GM18508 (cell line): Measurements from ENCODE around the gene TET2.
"Not testable (repeated sequence)": the region's sequence is repeated elsewhere in the genome, so short reads cannot be mapped to it uniquely, and the experiment has no call there.

Experiments used
- ATAC-seq: cut with Tn5 transposase; IDR thresholded peaks from one replicate; pipeline ENCODE4 v1.9.1; 2021; ENCODE audit warnings: moderate number of reproducible peaks; ENCODE audit not compliant: insufficient read depth, unreplicated experiment

TET2 gene

DNA sequence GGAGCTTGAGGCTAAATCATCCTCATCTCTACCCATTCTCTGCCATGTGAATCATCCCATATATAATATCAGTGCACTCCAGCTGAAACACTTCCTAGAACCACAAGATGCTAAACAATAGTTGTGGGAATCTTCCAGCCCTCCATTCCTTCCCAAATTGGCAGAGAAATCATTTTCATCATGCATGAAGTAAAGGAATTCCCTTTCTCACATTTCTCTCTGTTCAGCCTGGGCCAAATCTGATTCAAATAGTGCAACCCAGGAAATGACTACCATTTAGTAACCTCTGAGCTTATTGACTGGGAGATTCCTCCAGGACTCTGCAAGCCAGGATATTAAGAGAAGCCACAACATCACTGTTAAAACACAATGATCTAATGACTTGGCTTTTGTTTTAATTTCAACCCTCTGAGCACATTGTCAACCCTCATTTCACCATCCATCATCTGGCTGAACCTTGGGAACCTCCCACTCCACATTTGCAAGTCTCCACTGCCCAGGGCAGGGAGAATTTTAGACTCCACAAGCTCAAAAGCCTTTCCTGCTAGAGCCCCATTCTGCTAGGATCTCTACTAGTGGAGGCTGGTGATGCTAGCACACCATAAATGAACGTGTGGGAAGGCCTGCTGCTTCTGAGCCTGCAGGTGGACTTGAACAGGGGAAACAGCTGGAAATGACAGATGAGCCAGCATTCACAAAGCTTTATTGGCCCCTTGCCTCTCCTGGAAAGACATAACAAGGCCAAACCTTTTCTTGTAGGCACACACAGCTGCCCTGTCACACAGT lies 133.9 kb downstream of the TET2 start:
- no peak for ATAC-seq

DNA sequence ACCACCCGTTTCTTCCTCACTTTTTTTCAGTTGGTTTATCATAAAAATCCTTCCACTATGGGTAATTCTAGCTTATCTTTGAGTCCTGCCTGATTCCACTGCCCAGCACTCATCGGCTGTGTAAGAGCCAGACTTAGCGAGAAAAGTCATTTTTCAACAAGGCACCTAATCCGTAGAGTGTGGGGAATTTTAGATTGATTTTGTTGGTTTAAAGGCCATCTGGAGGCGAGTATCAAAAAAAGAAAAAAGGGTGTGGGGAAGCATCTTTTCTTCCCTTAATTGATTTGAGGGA lies 134.4 kb downstream of the TET2 start:
- ATAC-seq: no peak

DNA sequence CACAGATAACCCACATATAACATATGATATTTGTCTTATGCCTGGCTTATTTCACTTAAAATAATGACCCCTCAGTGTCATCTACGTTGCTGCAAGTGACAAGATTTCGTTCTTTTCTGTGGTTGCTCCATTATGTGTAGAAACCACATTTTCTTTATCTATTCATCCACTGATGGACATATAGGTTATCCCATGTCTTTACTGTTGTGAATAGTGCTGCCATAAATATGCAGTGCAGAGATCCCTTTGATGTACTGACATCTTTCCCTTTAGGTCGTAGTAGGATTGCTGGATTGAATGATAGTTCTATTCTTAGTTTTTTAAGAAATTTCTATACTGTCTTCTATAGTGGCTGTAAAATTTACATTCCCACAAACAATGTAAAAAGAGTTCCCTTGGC lies 135.8 kb downstream of the TET2 start:
- ATAC-seq: no peak

DNA sequence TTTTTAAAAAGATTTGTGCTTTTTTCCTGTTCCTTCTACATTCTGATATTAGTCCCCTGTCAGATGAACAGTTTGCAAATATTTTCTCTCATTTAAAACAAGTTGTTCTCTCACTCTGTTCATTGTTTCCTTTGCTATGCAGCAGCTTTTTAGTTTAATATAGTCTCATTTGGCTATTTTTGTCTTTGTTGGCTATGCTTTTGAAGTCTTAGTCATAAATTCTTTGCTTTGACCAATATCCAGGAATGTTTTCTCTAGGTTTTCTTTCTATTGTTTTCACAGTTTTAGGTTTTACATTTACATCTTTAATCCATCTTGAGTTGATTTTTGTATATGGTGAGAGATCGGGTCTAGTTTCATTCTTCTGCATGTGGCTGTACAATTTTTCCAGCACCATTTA lies 136.8 kb downstream of the TET2 start:
- ATAC-seq: no peak

DNA sequence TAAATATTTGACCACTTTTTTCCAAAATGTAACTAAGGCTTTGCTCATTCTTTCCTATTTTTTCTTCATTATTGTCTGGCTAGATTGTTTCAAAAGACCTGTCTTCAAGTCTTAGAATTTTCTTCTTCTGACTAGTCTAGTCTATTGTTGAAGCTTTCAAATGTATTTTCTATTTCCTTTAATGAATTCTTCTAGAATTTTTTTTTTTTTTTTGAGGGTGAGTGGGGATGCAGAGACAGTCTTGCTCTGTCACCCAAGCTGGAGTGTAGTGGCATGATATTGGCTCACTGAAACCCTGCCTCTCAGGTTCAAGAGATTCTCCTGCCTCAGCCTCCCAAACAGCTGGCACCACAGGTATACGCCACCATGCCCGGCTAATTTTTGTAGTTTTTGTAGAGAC lies 141.4 kb downstream of the TET2 start:
- ATAC-seq: no peak

DNA sequence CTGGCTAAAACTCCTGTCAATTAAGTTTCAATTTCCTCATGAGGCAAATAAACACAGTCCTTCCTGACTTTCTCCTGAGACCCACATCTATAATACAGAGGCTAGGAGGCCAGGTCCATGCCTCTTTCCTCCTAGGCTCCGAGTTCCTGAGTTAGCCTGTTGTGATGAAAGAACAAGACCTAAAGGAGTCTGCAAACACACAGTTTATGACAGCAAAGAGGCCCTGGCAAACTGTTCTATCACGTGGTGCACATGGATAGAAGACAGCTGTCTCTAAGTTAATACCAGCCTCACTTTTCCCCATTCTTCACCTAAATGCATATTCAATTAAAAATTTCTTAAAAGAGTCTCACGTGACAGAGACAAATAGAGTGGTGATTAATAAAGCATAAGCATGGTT lies 145.2 kb downstream of the TET2 start:
- ATAC-seq: no peak

DNA sequence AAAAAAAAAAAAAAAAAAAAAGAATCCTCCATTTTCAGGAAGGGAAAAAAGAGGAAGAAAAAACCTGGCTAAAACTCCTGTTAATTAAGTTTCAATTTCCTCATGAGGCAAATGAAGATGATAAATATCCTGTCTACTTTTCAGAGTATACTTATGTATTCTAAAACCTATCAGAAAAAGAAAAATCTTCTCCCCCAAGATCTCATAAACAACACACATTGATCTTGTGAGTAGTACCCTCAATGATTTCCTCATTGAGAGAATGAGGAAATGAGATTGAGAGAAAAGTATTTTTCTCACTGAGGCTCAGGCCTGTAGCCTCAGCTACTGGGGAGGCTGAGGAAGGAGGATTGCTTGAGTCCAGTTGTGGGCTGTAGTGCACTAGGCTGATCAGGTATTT lies 146.7 kb downstream of the TET2 start:
- ATAC-seq: no peak

DNA sequence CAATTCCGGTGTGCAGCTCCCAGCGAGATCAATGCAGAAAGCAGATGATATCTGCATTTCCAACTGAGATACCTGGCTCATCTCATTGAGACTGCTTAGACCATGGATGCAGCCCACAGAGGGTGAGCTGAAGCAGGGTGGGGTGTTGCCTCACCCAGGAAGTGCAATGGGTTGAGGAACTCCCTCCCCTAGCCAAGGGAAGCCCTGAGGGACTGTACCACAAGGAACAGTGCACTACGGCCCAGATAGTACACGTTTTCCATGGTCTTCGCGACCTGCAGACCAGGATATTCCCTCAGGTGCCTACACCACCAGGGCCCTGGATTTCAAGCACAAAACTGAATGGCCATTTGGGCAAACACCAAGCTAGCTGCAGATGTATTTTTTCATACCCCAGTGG lies 150.0 kb downstream of the TET2 start:
- ATAC-seq: no peak

DNA sequence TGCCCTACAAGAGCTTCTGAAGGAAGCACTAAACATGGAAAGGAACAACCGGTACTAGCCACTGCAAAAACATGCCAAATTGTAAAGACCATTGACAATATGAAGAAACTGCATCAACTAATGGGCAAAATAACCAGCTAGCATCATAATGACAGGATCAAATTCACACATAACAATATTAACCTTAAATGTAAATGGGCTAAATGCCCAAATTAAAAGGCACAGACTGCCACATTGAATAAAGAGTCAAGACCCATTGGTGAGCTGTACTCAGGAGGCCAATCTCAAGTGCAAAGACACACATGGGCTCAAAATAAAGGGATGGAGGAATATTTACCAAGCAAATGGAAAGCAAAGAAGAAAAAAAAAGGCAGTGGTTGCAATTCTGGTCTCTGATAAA lies 152.4 kb downstream of the TET2 start:
- not testable (repeated sequence) for ATAC-seq

DNA sequence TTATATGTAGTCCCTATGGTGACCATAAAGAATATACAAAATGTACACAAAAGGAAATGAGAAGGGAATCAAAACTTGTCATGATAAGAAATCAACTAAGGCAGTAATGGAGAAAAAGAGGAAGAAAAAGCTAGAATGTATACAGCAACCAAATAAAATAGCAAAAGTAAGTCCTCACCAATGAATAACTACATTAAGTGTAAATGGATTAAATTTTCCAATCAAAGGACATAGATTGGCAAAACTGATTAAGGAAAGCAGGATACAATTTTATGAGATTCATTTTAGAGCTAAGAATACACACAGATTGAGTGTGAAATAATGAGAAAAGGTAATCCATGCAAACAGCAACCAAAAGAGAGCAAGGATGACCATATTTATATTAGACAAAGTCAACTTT lies 157.4 kb downstream of the TET2 start:
- ATAC-seq: no peak

DNA sequence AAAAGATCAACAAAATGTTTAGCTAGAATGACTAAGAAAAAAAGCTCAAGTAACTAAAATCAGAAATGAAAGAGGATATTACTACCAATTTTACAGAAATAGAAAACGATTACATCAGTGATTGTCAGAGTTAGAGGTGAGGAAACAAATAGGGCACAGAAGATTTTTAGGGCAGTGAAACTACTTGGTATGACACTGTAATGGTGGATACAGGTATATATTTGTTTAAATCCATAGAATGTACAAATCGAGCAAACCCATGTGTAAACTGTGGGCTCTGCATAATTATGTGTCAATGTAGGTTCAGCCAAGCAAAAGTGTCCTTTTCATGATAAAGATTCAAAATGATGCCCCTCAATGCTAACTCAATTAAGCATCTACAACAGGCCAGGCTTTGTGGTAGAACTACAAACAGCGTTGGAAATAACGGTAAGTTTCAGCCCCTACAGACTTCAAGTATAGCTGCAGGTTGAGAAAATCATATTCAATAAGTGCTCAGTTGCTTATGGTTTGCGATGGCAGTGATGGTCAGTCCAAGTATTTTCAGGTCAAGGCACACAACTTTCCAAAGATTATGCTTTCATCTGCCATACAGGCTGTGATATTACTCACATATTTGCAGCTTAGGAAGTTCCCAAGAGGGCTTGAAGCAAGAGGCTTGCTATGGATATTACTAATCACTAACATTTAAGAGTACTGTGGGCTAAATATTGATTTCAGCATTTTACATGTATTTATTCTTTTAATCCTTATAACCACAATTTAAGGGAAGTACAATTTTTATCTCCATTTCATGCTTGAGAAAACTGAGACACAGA lies 158.6 kb downstream of the TET2 start:
- ATAC-seq: peak; percentile 29

DNA sequence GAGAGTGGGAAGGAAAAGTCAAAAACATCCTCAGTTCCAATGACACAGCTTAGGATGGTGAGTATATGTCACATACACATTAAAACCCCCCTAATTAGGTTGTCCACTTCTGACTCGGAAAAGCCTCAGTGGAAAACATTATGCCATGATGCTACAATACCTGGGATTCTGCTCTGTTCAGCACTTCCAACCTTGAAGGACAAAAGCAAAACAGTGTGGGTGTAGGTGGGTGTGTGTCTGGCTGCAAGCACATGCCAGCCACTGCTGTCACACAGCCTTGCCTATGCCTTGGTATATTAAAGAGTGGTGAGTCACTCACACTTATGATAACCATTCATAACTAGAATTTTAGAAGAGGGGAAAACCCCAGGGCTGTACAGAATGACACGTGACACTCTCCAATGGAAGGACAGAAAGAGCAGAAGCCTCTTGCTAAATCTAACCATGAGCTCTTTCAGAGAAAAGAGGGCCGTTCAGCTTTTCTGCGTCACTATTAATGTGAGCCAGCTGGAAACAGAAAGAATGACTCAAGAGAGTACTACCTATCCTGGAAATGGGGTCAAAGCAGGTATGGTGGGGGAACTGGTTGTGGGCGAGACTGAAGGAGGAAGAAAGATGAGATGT lies 159.6 kb downstream of the TET2 start:
- peak; percentile 86 for ATAC-seq

DNA sequence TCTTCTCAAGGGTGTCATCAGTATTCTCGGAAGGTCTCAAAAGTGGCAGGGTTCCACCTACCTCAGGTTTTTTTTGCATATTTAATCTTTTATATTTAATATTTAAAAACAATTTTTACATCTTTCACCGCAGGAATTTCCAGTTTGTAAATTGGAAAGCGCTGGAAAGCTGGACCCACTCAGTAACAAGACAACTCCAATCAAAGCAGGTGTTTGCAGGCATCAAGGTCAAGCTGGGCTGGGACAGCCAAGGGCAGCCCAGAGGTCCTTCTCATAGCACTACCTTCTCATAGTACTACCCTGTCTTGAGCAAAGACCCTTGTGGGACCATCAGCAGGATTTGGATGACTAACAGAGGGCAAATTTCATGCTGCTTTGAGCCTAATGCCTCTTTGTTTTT lies 160.1 kb downstream of the TET2 start:
- no peak for ATAC-seq

DNA sequence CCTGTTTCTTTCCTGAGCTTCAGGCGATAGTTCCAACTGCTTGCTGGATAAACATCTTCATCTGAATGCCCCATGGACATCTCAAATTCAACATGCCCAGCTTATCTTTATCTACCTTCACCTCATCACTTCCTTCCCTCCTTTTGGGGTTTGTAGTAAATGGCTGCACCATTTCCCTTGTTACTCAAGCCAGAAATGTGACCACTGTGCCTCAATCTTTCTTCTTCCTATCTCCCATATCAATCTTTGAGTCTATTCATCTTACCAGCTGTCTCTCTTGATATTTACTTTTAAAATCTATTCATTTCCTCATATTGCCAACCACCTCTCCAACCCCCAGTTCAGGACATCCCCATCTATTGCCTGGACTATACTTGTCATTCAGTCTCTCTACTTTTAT lies 171.8 kb downstream of the TET2 start:
- no peak for ATAC-seq

DNA sequence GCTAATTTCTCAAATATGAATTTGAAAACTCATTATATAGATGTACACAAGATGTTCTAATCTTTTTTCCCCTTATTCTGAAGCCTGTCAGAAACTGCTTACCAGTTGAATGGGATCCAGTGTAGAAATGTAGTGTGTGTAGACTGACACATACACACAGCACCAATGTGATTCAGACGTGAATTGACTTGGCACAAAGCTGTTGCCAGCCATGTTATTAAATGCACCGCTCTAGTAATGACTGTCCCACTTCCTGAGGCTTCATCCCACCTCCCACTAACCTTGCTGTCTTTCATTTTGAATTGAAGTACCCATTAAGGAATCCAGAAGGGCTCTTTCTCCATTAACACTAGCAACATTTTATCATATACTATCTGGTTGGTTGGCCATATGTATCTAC lies 180.5 kb downstream of the TET2 start:
- ATAC-seq: no peak

DNA sequence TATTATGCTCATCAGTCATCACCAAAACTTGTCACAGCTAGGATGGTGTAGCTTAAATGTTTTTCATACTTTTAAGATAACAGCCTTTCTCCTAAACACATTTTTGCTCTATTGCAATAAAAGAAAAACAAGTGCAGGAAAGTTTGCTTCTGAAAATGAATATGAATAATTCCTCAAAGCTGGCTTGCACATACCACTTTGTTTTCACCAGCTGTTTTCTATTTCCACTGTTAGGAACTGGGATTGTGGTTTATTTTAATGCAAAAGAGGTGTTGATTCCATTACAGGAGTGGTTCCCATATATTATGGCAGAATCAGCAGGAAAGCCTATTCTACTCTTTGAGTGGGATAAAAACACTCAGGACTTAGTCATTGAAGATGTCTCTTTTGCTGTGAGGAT lies 181.3 kb downstream of the TET2 start:
- no peak for ATAC-seq

DNA sequence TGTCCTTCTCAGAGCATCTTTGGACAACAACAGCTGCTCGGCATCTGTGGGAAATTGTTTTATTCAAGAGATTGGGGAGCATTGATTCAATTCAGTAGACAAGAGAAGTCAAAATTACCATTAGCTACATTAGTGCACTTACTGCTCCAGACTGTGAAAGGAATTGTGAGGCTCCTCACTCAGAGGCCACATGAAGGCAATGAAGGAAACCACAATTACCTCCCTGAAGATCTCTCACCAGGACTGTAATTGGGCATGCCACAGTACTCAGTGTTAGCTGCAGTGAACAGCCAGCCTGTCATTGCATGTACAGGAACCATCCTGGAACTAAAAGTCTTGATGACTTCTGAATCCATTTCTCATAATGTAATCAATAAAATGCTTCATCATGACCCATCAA lies 182.4 kb downstream of the TET2 start:
- ATAC-seq: no peak
